HG03378 (cell line): ENCODE measurements around the gene CFAP107.
"Not testable (repeated sequence)": the region's sequence is repeated elsewhere in the genome, so short reads cannot be mapped to it uniquely, and the experiment has no call there.

Experiments used
- ATAC-seq: cut with Tn5 transposase; IDR thresholded peaks from one replicate; pipeline ENCODE4 v1.9.1; 2021; ENCODE audit warnings: mild to moderate bottlenecking, moderate library complexity; ENCODE audit not compliant: unreplicated experiment

Gene CFAP107

GRCh38 chr1:12776801-12777557, 31.0 kb downstream of the CFAP107 start:
- no peak for ATAC-seq

GRCh38 chr1:12778061-12778460, 32.1 kb downstream of the CFAP107 start:
- no peak for ATAC-seq

- no peak for ATAC-seq
Measured at GRCh38 chr1:12778907-12779306, 32.9 kb downstream of the CFAP107 start.

GRCh38 chr1:12781488-12781887, 35.5 kb downstream of the CFAP107 start:
- not testable (repeated sequence) for ATAC-seq

- ATAC-seq = not testable (repeated sequence)
Measured at GRCh38 chr1:12783783-12784182, 37.8 kb downstream of the CFAP107 start.

- ATAC-seq = not testable (repeated sequence)
Measured at GRCh38 chr1:12784729-12785128, 38.7 kb downstream of the CFAP107 start.

- ATAC-seq = not testable (repeated sequence)
Measured at GRCh38 chr1:12791097-12791496, 45.1 kb downstream of the CFAP107 start, which contains the start of gene PRAMEF1. TSS of gene PRAMEF1 (plus strand) at chr1:12791397. CDS start at chr1:12793228, 1,831 bp downstream.

GRCh38 chr1:12798911-12799310, 52.9 kb downstream of the CFAP107 start:
- ATAC-seq = no peak

- no peak for ATAC-seq
Measured at GRCh38 chr1:12799730-12800129, 53.7 kb downstream of the CFAP107 start.

- ATAC-seq = no peak
Measured at GRCh38 chr1:12809933-12810332, 63.9 kb downstream of the CFAP107 start.

GRCh38 chr1:12810691-12811408, 64.8 kb downstream of the CFAP107 start:
- no peak for ATAC-seq

- no peak for ATAC-seq
Measured at GRCh38 chr1:12811409-12811784, 65.4 kb downstream of the CFAP107 start.
